ENCODE measurements around the gene RCBTB1. TPM values are rescaled to one million over a fixed set of nuclear protein-coding genes. Genes with fewer than 3 reads are reported as not detected.

RCBTB1 gene
- total RNA-seq, 4 donors from 2014 or later = 4.4 to 12.8 (median 6.5) TPM

DNA sequence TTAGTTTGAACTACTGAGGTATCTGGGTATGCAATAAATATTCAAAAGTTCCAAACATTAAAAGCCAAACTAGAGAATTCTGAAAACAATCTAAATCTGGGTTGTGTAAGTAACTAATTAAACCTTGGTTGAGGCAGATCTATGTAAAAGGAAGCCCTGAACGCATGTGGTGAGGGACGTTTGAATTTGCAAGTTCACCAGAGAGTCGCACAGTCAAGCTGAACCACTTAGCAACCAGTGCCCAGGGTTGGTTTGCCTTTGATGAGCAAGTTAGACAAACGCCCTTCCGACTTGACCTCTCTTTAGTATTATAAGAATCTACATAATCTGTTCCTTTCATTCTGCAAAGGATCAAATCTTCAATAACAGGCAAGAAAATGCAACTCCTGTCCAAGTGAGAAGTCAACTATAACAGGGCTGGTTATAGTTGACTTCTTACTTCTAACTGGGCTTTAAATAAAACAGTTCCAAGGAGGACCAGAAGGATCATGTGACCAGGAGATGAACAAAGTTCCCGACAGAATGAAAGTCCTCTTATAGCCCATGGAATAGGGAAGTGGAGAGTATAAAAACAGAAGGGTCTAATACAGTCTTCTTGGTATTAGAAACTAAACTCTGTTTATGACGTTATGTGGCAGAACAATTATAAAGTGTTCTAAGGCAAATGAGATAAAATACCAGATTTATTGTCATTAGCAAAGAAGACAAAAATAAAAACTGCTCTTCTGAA, 49.0 kb downstream of the RCBTB1 start:
- no peak for DNase-seq (ENCODE audit: low spot score in 2 of 2)
- WGBS, 2 donors = 69 to 87% methylated on average over 7 of the region's 7 CpGs
- H3K4me3 ChIP-seq (ENCODE audit: low read depth, poor library complexity, severe bottlenecking) = no peak overlapping the region
- intact Hi-C loops (cut with DNase I; ENCODE audit: low total_unique reads) = no loop called here
- TF ChIP-seq POLR2A (IDR thresholded peaks at IDR 0.05) = no peak
- TF ChIP-seq, protein P1, sequence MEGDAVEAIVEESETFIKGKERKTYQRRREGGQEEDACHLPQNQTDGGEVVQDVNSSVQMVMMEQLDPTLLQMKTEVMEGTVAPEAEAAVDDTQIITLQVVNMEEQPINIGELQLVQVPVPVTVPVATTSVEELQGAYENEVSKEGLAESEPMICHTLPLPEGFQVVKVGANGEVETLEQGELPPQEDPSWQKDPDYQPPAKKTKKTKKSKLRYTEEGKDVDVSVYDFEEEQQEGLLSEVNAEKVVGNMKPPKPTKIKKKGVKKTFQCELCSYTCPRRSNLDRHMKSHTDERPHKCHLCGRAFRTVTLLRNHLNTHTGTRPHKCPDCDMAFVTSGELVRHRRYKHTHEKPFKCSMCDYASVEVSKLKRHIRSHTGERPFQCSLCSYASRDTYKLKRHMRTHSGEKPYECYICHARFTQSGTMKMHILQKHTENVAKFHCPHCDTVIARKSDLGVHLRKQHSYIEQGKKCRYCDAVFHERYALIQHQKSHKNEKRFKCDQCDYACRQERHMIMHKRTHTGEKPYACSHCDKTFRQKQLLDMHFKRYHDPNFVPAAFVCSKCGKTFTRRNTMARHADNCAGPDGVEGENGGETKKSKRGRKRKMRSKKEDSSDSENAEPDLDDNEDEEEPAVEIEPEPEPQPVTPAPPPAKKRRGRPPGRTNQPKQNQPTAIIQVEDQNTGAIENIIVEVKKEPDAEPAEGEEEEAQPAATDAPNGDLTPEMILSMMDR (IDR thresholded peaks at IDR 0.05) = no peak

DNA sequence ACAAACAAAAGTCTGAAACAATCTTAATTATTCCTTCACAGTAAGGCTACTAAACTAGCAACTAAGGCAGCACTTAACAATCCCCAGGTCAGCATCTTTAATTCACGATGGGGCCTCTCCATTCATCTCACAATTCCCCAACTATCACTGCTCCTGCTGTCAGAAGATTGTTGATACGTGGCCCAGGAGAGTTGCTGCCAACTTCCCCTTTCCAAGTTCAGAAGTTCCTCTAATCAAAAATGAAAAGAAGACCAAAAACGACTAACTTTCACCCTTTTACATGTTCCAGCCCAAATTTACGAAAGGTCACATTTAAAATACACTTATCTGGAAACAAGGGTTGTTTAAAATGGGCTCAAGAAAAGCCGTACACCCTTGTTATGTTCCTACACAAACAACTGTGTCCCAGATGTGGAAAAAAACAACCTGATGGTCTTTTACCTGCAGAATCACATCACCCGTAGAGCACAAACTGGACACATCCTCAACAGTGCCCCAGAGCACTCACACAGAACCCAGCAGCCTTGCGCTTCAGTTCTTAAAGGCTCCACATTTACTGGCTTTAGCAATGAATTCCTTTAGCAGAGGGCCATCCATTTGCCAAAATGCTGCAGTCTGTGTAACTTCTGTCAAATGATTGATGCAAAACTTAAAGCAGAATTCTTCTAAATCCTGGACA, 51.6 kb downstream of the RCBTB1 start:
- H3K4me3 ChIP-seq (ENCODE audit: low read depth, poor library complexity, severe bottlenecking) = no peak overlapping the region
- intact Hi-C loops (cut with DNase I; ENCODE audit: low total_unique reads) = no loop called here
- DNase-seq (ENCODE audit: low spot score in 2 of 2) = no peak
- TF ChIP-seq POLR2A (IDR thresholded peaks at IDR 0.05) = no peak
- TF ChIP-seq, protein P1 (IDR thresholded peaks at IDR 0.05) = no peak
- WGBS, 2 donors = 77 to 83% methylated on average over 7 of the region's 7 CpGs

DNA sequence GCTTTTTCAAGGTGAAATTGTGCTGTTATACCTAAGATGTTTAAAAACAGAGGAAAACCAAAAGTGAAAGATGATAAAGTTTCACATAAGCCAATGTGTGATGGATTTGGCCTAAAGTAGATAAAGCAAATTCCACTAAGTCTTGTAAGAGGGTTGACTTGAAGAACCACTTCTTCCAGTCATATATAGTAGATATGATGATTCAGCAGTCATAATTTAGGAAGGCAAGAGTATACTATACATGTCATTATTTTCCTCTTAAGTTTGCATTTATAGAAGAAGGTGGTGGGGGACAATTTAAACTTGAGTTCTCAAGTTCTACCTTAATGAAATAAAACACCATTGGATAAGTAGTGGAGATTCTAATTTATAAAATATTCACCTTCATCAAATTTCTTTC, 52.3 kb downstream of the RCBTB1 start:
- H3K4me3 ChIP-seq (ENCODE audit: low read depth, poor library complexity, severe bottlenecking) = no peak overlapping the region
- intact Hi-C loops (cut with DNase I; ENCODE audit: low total_unique reads) = no loop called here
- TF ChIP-seq POLR2A (IDR thresholded peaks at IDR 0.05) = no peak
- TF ChIP-seq, protein P1 (IDR thresholded peaks at IDR 0.05) = no peak
- no peak for DNase-seq (ENCODE audit: low spot score in 2 of 2)

DNA sequence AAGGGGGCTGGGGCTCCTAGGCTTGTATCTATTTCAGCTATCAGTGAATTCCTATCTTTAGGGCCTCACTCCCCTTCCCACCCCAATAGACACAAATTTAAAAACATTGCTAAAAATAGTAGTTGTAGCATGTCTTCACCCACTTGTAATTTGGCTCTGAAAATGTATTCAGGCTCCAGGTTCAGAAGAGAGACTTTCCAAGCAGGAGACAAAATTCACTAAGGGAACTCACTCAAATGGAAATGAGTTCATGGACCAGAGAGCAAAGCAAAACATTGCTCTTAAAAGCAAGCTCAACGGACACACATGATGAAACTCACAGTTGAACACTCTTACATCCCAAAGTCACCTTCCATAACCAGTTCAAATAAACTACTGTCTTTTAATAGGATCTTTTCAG, 52.8 kb downstream of the RCBTB1 start:
- DNase-seq (ENCODE audit: low spot score in 2 of 2) = no peak
- no peak overlapping the region for H3K4me3 ChIP-seq (ENCODE audit: low read depth, poor library complexity, severe bottlenecking)
- no peak for TF ChIP-seq POLR2A (IDR thresholded peaks at IDR 0.05)
- TF ChIP-seq, protein P1 (IDR thresholded peaks at IDR 0.05) = no peak
- WGBS, 2 donors = 90 to 100% methylated on average over 1 of the region's 1 CpG
- intact Hi-C loops (cut with DNase I; ENCODE audit: low total_unique reads) = no loop called here

DNA sequence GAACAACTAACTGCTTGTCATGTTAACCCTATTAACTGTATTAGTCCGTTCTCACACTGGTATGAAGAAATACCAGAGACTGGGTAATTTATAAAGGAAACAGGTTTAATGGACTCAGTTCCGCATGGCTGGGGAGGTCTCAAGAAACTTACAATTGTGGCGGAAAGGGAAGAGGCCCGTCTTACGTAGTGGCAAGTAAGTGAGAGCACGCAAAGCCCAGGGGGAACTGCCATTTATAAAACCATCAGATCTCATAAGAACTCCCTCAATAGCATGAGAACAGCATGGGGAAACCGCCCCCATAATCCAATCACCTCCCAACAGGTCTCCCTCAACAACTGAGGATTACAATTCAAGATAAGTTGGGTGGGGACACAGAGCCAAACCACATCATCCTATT, 54.9 kb downstream of the RCBTB1 start:
- H3K4me3 ChIP-seq (ENCODE audit: low read depth, poor library complexity, severe bottlenecking) = no peak overlapping the region
- DNase-seq (ENCODE audit: low spot score in 2 of 2) = no peak
- TF ChIP-seq POLR2A (IDR thresholded peaks at IDR 0.05) = no peak
- TF ChIP-seq, protein P1 (IDR thresholded peaks at IDR 0.05) = no peak
- intact Hi-C loops (cut with DNase I; ENCODE audit: low total_unique reads) = no loop called here
- WGBS, 2 donors = 83 to 89% methylated on average over 7 of the region's 7 CpGs

Measured in lower leg skin (tissue), 4 donors.